ENCODE measurements around the gene FGF7.

DNA sequence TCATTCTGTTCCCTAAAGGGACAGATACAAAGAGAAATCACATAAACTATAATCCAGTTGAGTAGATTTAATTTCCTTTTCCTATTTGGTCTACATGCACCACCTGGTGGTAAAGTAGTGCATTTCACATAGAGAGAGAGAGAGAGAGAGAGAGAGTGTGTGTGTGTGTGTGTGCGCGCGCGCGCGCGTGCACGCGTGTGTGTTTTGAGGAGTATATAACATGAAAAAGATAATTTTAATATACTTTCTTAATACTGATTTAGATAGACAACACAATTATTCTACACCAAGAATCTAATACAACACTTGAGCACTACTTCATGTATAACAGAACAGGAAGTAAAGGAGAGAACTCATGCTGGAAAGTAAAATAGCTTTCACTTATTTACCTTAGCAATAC lies 1.1 kb upstream of the FGF7 start:
- TF ChIP-seq, protein P1, sequence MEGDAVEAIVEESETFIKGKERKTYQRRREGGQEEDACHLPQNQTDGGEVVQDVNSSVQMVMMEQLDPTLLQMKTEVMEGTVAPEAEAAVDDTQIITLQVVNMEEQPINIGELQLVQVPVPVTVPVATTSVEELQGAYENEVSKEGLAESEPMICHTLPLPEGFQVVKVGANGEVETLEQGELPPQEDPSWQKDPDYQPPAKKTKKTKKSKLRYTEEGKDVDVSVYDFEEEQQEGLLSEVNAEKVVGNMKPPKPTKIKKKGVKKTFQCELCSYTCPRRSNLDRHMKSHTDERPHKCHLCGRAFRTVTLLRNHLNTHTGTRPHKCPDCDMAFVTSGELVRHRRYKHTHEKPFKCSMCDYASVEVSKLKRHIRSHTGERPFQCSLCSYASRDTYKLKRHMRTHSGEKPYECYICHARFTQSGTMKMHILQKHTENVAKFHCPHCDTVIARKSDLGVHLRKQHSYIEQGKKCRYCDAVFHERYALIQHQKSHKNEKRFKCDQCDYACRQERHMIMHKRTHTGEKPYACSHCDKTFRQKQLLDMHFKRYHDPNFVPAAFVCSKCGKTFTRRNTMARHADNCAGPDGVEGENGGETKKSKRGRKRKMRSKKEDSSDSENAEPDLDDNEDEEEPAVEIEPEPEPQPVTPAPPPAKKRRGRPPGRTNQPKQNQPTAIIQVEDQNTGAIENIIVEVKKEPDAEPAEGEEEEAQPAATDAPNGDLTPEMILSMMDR (IDR thresholded peaks at IDR 0.05): peak; percentile 72 to 94 (median 83)
- no peak for TF ChIP-seq POLR2A (IDR thresholded peaks at IDR 0.05)
- TF ChIP-seq EP300 (IDR thresholded peaks at IDR 0.05): peak in 1 of 2 donors; percentile 61
